ENCODE results near the gene SLC25A38.

The SLC25A38 gene

DNA sequence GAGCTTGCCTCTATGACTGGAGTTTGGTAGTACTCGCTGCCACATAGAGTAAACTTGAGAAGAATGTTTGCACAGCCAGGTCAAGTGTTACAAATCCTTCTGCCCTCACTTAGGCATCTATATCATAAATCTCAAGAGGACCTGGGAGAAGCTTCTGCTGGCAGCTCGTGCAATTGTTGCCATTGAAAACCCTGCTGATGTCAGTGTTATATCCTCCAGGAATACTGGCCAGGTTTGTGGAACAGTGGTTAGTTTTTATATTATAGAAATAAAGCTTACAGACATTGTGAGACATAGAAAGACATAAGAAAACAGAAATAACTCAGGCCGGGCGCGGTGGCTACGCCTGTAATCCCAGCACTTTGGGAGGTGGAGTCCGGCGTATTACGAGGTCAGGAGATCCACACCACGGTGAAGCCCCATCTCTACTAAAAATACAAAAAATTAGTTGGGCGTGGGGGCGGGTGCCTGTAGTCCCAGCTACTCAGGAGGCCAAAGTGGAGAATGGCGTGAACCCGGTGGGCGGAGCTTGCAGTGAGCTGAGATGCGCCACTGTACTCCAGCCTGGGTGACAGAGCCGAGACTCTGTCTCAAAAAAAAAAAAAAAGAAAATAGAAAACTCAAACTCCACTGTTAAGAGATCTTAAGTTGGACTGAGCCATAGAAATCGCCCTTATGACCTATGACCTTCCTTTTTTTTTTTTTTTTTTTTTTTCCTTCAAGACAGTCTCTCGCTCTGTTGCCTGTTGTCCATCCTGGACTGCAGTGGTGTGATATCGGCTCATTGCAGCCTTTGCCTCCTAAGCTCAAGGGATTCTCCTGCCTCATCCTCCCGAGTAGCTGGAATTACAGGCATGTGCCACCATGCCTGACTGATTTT lies 25.6 kb downstream of the SLC25A38 start:
- Histone ChIP-seq H3K36me3 (ENCODE audit: control insufficient read depth, insufficient read depth, low read length) (no peaks in the 10 kb centered on the region), H2AFZ (no peak overlapping the region), H3K27ac (no peak overlapping the region), H3K9me3 (ENCODE audit: control insufficient read depth, low read length) (no peaks in the 10 kb centered on the region), H3K27me3 (ENCODE audit: control insufficient read depth, insufficient read depth, low read length) (no peaks in the 10 kb centered on the region), H3K9ac (no peak overlapping the region), H3K4me2 (ENCODE audit: low read length) (no peak overlapping the region), H3K4me3 (ENCODE audit: low read depth, low read length) (no peak overlapping the region), H3K4me1 (peaks cover 10% of the 10 kb centered on the region), H3K79me2 (peaks cover 13% of the 10 kb centered on the region)
- TF ChIP-seq, protein P1, sequence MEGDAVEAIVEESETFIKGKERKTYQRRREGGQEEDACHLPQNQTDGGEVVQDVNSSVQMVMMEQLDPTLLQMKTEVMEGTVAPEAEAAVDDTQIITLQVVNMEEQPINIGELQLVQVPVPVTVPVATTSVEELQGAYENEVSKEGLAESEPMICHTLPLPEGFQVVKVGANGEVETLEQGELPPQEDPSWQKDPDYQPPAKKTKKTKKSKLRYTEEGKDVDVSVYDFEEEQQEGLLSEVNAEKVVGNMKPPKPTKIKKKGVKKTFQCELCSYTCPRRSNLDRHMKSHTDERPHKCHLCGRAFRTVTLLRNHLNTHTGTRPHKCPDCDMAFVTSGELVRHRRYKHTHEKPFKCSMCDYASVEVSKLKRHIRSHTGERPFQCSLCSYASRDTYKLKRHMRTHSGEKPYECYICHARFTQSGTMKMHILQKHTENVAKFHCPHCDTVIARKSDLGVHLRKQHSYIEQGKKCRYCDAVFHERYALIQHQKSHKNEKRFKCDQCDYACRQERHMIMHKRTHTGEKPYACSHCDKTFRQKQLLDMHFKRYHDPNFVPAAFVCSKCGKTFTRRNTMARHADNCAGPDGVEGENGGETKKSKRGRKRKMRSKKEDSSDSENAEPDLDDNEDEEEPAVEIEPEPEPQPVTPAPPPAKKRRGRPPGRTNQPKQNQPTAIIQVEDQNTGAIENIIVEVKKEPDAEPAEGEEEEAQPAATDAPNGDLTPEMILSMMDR (IDR thresholded peaks at IDR 0.05) = no peak

DNA sequence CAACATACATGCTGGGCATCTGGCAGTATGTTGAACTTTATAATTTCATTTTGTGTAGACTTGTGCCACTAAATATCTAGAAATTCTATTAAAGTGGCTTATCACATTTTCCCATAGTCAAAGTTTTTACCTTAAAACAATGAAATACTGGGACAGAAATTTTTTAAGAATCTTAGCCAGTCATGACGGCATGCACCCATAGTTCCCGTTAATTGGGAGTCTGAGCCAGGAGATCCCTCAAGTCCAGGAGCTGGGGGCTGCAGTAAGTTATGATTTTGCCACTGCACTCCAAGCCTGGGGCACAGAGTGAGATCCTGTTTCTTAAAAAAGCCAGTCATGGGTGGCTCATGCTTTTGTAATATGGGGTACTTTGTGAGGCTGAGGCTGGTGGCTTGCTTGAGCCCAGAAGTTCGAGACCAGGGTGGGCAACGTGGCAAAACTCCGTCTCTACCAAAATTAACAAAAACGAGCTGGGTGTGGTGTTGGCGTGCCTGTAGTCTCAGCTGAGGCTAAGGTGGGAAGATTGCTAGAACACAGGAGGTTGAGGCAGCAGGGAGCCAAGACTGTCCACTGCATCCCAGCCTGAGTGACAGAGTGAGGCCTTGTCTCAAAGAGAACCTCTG lies 26.5 kb downstream of the SLC25A38 start:
- Histone ChIP-seq H3K4me1 (peaks cover 10% of the 10 kb centered on the region), H3K9ac (no peak overlapping the region), H3K27me3 (ENCODE audit: control insufficient read depth, insufficient read depth, low read length) (no peaks in the 10 kb centered on the region), H3K27ac (no peak overlapping the region), H2AFZ (no peak overlapping the region), H3K4me2 (ENCODE audit: low read length) (no peak overlapping the region), H3K9me3 (ENCODE audit: control insufficient read depth, low read length) (no peaks in the 10 kb centered on the region), H3K79me2 (peaks cover 13% of the 10 kb centered on the region), H3K4me3 (ENCODE audit: low read depth, low read length) (no peak overlapping the region), H3K36me3 (ENCODE audit: control insufficient read depth, insufficient read depth, low read length) (no peaks in the 10 kb centered on the region)
- TF ChIP-seq, protein P1 (IDR thresholded peaks at IDR 0.05) = no peak

- Histone ChIP-seq H3K9ac (no peak overlapping the region), H3K4me1 (peaks cover 10% of the 10 kb centered on the region), H3K27me3 (ENCODE audit: control insufficient read depth, insufficient read depth, low read length) (no peaks in the 10 kb centered on the region), H3K9me3 (ENCODE audit: control insufficient read depth, low read length) (no peaks in the 10 kb centered on the region), H3K4me2 (ENCODE audit: low read length) (no peak overlapping the region), H3K4me3 (ENCODE audit: low read depth, low read length) (no peak overlapping the region), H3K36me3 (ENCODE audit: control insufficient read depth, insufficient read depth, low read length) (no peaks in the 10 kb centered on the region), H3K27ac (no peak overlapping the region), H2AFZ (no peak overlapping the region), H3K79me2 (peaks cover 13% of the 10 kb centered on the region)
- TF ChIP-seq, protein P1 (IDR thresholded peaks at IDR 0.05) = no peak
Measured at GRCh38 chr3:39410893-39411292, 27.7 kb downstream of the SLC25A38 start.

GRCh38 chr3:39412668-39413260 lies 29.6 kb downstream of the SLC25A38 start:
- TF ChIP-seq, protein P1 (IDR thresholded peaks at IDR 0.05) = no peak
- H3K27ac ChIP-seq = no peak overlapping the region
- H3K4me1 ChIP-seq = peaks cover 11% of the 10 kb centered on the region
- H3K79me2 ChIP-seq = peaks cover 3% of the 10 kb centered on the region
- H3K4me2 ChIP-seq (ENCODE audit: low read length) = no peak overlapping the region
- no peak overlapping the region for H2AFZ ChIP-seq
- no peak overlapping the region for H3K4me3 ChIP-seq (ENCODE audit: low read depth, low read length)
- no peak overlapping the region for H3K9ac ChIP-seq
- no peaks in the 10 kb centered on the region for H3K27me3 ChIP-seq (ENCODE audit: control insufficient read depth, insufficient read depth, low read length)
- H3K9me3 ChIP-seq (ENCODE audit: control insufficient read depth, low read length) = no peaks in the 10 kb centered on the region
- H3K36me3 ChIP-seq (ENCODE audit: control insufficient read depth, insufficient read depth, low read length) = no peaks in the 10 kb centered on the region
